Breast epithelium (tissue), 4 donors: ENCODE data around the gene NECTIN1. TPM values are rescaled to one million over a fixed set of nuclear protein-coding genes. Genes with fewer than 3 reads are reported as not detected.

Experiments
- DNase-seq, 2 donors: peaks; one replicate each; pipeline ENCODE4 v3.0.0-alpha.2; 2019; ENCODE audit warnings: low spot score in 2 of 2
- H3K27ac ChIP-seq, 2 donors: fragments of 200-600 bp; sonication (generic) in 1 of 2; one replicate each; pipeline ENCODE4 v1.5.1; 2016 to 2019; ENCODE audit warnings: mild to moderate bottlenecking in 1 of 2
- H3K27me3 ChIP-seq, 2 donors: fragments of 200-600 bp; sonication (generic) in 1 of 2; one replicate each; pipeline versions ENCODE4 v1.5.1 to v1.6.0; 2017 to 2019; ENCODE audit warnings: control low read depth in 1 of 2, mild to moderate bottlenecking in 1 of 2
- H3K36me3 ChIP-seq: fragments of 200-600 bp; one replicate; pipeline ENCODE4 v1.5.1; 2019
- H3K4me1 ChIP-seq, 2 donors: fragments of 200-600 bp; sonication (generic); one replicate each; pipeline ENCODE4 v1.5.1; 2016 to 2019; ENCODE audit warnings: control low read depth in 1 of 2
- H3K4me3 ChIP-seq, 3 donors: fragments of 200-600 bp; sonication (generic); 1 replicate in 2 of 3; 2 replicates in 1 of 3; pipeline ENCODE4 v1.5.1; 2016 to 2019; ENCODE audit warnings: mild to moderate bottlenecking in 3 of 3, moderate library complexity in 2 of 3
- H3K9me3 ChIP-seq, 2 donors: fragments of 200-600 bp; sonication (generic) in 1 of 2; one replicate each; pipeline ENCODE4 v1.5.1; 2016 to 2019; ENCODE audit warnings: control low read depth in 1 of 2
- POLR2A ChIP-seq: fragments of 450-650 bp; IDR thresholded peaks from one replicate; pipeline ENCODE4 v1.6.1; 2016; ENCODE audit warnings: antibody characterized with exemption, mild to moderate bottlenecking, moderate library complexity
- POLR2AphosphoS5 ChIP-seq, 3 donors: sonication (generic); formaldehyde crosslinking; IDR thresholded peaks; one replicate each; pipeline ENCODE4 v1.6.1; 2017; ENCODE audit warnings: antibody characterized with exemption in 3 of 3
- intact Hi-C: fragments of 100-400 bp; cut with DNase I; formaldehyde crosslinking; loops from one replicate; pipeline ENCODE4 v1.15.1; 2023; ENCODE audit warnings: low total_unique reads
- total RNA-seq, 3 donors: library from RNA; depleted of rRNA; stranded (reverse); fragments of >200 nt; gene quantifications; one replicate each; pipeline ENCODE4 v1.1.0, GENCODE V29; 2016
- TF ChIP-seq, protein P1 (sequence below), 3 donors: fragments of 450-650 bp; IDR thresholded peaks; one replicate each; pipeline ENCODE4 v1.5.1; 2016 to 2017; ENCODE audit warnings: antibody characterized with exemption in 3 of 3, mild to moderate bottlenecking in 3 of 3, moderate library complexity in 3 of 3

Gene NECTIN1
- total RNA-seq, 3 donors from 2014 or later = 2.6 to 6.6 (median 4.5) TPM

DNA sequence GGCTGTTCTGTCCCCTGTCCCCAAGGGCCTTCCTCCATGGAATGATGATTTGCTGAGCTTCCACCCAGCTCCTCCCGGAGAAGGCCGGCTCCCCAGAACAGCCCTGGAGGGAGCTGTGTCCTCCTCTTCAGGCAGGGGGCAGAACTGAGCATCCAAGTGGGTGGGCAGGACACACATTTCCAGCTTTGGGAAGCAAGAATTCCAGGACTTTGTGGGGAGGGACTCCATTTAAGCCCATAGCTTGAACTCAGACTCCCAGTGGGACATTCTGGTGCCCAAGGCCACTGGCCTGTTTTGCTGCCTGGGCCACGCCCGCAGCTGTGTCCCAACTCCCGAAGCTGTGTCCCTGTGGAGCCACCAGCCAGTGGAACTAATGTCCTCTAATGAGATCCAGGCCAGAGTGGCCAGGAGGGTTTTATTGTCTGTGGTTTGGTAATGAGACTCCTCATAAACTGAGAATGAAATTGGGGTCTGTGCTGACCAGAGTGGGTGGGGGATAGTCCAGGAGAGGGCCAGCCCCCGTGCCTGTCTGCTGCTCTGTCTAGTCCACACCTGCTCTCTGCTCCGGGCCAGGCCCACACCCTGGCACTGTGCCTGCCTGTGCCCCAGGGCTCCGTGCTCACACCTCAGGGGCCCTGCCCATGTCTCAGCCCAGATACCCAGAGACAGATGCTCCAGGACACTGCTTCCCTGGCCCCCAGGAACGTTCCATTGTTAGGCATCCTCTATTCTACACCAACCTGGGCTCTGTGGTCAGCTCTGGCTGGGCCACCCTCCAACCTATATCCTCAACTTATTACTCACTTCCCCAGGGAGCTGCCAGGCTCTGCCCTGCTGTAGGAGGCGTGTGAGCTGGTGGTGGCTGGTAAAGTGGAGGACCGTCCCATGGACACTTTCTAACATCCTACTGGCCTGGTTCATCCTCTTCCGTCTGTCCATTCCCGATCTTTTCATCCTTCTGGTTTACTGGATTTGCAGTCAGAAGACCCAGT is 7.6 kb downstream of the NECTIN1 start:
- Histone ChIP-seq H3K9me3 (no peaks in the 10 kb centered on the region), H3K36me3 (no peaks in the 10 kb centered on the region), H3K4me1 (peaks cover 0 to 8% of the 10 kb centered on the region in 2 donors), H3K27me3 (no peaks in the 10 kb centered on the region), H3K4me3 (peak overlapping the region in 2 of 3 donors; percentile 15 to 20), H3K27ac (peak overlapping the region; percentile 69 to 80)
- TF ChIP-seq POLR2AphosphoS5 (IDR thresholded peaks at IDR 0.05) = no peak
- TF ChIP-seq, protein P1, sequence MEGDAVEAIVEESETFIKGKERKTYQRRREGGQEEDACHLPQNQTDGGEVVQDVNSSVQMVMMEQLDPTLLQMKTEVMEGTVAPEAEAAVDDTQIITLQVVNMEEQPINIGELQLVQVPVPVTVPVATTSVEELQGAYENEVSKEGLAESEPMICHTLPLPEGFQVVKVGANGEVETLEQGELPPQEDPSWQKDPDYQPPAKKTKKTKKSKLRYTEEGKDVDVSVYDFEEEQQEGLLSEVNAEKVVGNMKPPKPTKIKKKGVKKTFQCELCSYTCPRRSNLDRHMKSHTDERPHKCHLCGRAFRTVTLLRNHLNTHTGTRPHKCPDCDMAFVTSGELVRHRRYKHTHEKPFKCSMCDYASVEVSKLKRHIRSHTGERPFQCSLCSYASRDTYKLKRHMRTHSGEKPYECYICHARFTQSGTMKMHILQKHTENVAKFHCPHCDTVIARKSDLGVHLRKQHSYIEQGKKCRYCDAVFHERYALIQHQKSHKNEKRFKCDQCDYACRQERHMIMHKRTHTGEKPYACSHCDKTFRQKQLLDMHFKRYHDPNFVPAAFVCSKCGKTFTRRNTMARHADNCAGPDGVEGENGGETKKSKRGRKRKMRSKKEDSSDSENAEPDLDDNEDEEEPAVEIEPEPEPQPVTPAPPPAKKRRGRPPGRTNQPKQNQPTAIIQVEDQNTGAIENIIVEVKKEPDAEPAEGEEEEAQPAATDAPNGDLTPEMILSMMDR (IDR thresholded peaks at IDR 0.05) = peak in 2 of 3 donors; percentile 25 to 40
- DNase-seq = peak in 1 of 2 donors; percentile 54
- intact Hi-C loops = loop anchor here (5.0 kb wide), 1 partner anchor 49 kb away; no protein-coding TSS in a partner anchor

DNA sequence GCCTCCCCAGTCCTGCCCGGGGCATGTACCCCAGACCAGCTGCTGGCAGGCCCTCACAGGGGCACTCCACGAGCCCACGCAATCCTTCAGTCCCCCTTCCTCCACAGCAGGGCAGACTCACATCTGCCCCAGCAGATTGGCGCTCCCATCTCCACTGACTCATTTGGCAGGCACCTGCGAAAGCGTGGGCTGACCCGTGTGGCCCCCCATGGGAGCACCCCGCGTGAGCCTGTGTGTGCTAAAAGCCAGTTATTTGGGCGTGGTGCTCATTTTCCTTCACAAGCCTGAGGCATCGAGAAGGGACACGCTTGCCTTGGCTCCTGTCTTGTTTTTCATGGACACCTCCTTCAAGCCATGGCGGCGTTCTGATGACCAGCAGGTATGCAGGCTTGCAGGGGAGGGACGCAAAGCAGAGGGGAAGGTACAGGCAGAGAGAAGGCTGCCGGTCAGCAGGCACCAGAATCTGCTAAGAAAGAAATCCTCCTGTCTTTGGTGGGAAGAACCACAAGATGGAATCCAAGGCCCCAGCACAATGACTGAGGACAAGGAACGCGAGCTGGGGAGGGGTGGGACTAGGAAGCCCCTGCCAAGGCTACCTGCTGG is 8.6 kb downstream of the NECTIN1 start:
- H3K4me1 ChIP-seq = peaks cover 0 to 8% of the 10 kb centered on the region in 2 donors
- TF ChIP-seq POLR2AphosphoS5 (IDR thresholded peaks at IDR 0.05) (no peak), POLR2A (no peak)
- TF ChIP-seq, protein P1 (IDR thresholded peaks at IDR 0.05) = no peak
- H3K36me3 ChIP-seq = no peaks in the 10 kb centered on the region
- no peaks in the 10 kb centered on the region for H3K27me3 ChIP-seq
- peak overlapping the region in 1 of 3 donors; percentile 20 for H3K4me3 ChIP-seq
- H3K27ac ChIP-seq = peak overlapping the region; percentile 69 to 80
- no peaks in the 10 kb centered on the region for H3K9me3 ChIP-seq
- peak in 1 of 2 donors; percentile 50 for DNase-seq
- intact Hi-C loops = loop anchor here (5.0 kb wide), 1 partner anchor 48 kb away; no protein-coding TSS in a partner anchor

DNA sequence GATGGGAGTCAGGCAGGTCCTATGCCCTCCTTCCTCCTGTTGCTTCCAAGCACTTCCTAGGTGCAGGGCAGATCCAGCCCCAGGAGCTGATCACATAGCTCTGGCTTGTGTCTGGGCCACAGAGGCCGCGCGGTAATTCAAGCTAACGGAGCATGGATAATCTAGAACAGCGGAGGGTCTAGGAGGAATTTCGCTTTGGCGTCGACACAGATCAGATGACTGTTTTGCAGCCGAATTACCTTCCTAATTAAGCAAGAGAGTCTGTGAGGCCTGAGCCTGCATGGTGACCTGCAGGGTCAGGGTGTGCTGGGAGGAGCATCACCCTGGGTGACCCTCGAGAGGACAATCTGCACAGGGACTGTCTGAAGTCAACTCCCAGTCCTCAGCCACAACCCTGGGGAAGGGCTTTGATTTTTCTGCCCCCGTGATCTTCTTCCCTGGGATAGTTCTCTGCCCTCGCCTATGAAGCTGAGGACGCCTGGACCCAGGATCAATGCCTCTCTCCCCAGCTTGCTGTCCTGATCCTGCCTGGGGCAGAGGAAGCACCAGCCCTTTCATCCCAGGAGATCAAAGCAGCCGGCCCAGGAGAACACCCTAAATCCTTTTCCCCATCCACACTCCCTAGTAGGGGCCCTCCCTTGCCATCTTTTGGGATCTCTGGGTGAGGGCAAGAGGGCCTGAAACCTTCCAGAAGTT is 11.0 kb downstream of the NECTIN1 start:
- Histone ChIP-seq H3K27me3 (no peaks in the 10 kb centered on the region), H3K36me3 (no peaks in the 10 kb centered on the region), H3K9me3 (no peaks in the 10 kb centered on the region), H3K4me1 (peaks cover 0 to 8% of the 10 kb centered on the region in 2 donors), H3K27ac (no peak overlapping the region), H3K4me3 (no peak overlapping the region)
- no peak for DNase-seq
- TF ChIP-seq, protein P1 (IDR thresholded peaks at IDR 0.05) = no peak
- TF ChIP-seq POLR2A (no peak), POLR2AphosphoS5 (IDR thresholded peaks at IDR 0.05) (no peak)
- intact Hi-C loops = no loop called here

DNA sequence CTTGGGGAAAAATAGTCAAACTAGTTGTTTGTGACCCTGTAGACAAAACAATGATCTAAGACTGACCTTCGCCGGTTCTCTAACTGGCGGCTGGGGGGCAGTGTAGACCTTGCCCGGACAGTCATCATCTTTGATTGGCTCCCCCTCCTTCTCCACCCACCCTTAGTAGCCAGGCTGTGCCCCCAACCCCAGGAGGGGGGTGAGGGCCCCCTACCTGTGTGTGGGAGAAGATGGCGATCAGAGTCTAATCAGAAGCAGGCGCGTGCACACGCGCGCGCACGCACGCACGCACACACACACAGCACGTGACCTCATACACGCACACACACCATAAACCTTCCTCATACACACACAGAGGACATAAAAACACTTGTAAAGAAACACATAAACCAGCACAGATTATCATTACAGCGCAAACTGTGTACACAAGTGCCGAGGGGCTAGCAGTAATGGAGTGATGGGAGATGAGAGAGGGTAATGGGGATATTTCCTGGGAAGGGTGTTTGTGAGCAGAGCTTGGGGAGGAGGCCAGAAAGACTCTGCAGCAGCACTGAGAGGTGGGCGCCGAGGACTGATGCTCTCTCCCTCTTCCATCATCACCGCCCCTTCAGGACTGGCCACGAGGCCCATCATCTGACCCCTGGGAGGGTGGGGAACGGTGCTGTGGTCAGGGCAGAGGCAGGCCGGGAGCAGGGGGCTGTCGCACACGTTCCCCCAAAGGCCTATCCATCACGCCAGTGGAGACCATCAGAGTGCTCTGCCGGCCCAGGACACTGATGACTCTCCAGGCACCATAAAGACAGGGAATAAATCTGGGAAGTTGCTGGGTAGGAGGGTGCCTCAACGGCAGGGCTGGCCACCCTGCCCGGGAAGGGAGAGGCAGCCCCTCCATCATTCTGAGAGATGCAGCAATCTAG is 12.2 kb downstream of the NECTIN1 start:
- Histone ChIP-seq H3K9me3 (no peaks in the 10 kb centered on the region), H3K27ac (no peak overlapping the region), H3K4me1 (peaks cover 0 to 8% of the 10 kb centered on the region in 2 donors), H3K27me3 (no peaks in the 10 kb centered on the region), H3K4me3 (no peak overlapping the region), H3K36me3 (no peaks in the 10 kb centered on the region)
- intact Hi-C loops = no loop called here
- no peak for TF ChIP-seq POLR2AphosphoS5 (IDR thresholded peaks at IDR 0.05)
- TF ChIP-seq POLR2A = no peak
- TF ChIP-seq, protein P1 (IDR thresholded peaks at IDR 0.05) = no peak
- no peak for DNase-seq
